Measurements from ENCODE around the gene GASK1B.

DNA sequence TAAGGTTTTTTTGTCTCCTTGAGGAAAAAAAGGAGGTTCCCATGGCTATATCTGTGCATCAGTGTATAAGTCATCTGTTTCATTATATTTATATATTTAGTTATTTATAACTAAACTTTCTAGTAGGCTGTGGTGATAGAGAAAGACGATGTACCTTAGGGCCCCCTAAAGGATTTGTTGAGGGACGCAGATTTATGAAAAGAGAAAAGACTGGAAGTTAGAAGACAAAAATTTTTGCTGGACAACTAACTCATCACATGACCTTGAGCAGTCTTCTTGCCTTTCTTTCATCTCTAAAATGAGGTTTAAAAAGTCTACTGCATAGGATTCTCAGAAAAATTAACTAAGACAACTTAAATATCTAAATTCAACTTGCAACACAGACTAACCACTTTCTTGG lies 6.1 kb downstream of the GASK1B start:
- TF ChIP-seq, protein P1, sequence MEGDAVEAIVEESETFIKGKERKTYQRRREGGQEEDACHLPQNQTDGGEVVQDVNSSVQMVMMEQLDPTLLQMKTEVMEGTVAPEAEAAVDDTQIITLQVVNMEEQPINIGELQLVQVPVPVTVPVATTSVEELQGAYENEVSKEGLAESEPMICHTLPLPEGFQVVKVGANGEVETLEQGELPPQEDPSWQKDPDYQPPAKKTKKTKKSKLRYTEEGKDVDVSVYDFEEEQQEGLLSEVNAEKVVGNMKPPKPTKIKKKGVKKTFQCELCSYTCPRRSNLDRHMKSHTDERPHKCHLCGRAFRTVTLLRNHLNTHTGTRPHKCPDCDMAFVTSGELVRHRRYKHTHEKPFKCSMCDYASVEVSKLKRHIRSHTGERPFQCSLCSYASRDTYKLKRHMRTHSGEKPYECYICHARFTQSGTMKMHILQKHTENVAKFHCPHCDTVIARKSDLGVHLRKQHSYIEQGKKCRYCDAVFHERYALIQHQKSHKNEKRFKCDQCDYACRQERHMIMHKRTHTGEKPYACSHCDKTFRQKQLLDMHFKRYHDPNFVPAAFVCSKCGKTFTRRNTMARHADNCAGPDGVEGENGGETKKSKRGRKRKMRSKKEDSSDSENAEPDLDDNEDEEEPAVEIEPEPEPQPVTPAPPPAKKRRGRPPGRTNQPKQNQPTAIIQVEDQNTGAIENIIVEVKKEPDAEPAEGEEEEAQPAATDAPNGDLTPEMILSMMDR (IDR thresholded peaks at IDR 0.05; ENCODE audit: low read depth, low read length): no peak
- TF ChIP-seq EZH2phosphoT487 (IDR thresholded peaks at IDR 0.05; ENCODE audit: low read depth): no peak
